IMR-90 (cell line): Measurements from ENCODE around the gene LRCH3. TPM values are rescaled to one million over a fixed set of nuclear protein-coding genes. Genes with fewer than 3 reads are reported as not detected.

Experiments used
- ATAC-seq: fragments of 200-7000 bp; cut with Tn5 transposase; 2 replicates; pipeline ENCODE4 v1.9.1; 2020; ENCODE audit warnings: low read depth, mild to moderate bottlenecking, moderate library complexity
- BruUV-seq: library from RNA; stranded (reverse); fragments of 400-500 nt; replicated peaks from 2 replicates; lab custom pipeline; 2021; lab: Mats Ljungman, UMichigan
- CTCF ChIA-PET: fragments of 300-600 bp; formaldehyde crosslinking; extraction: SDS; loops from one replicate; lab custom pipeline; 2021; ENCODE audit warnings: antibody characterized with exemption; lab: Yijun Ruan, JAX
- POLR2A ChIA-PET: fragments of 300-600 bp; sonication (Branson Sonifier 250); formaldehyde crosslinking; loops from one replicate; lab custom pipeline; 2022; ENCODE audit warnings: antibody characterized with exemption; ENCODE audit not compliant: unreplicated experiment; lab: Charles Lee
- DNase-seq: peaks from one replicate; pipeline ENCODE4 v3.0.0; 2013
- H2AFZ ChIP-seq: replicated peaks from 2 replicates; pipeline ENCODE3; 2013; ENCODE audit warnings: low read length, mild to moderate bottlenecking; ENCODE audit not compliant: poor library complexity
- H2AK5ac ChIP-seq: 2 replicates; pipeline ENCODE4 v1.6.1; 2013; ENCODE audit warnings: low read depth, low read length, inconsistent platforms
- H2AK9ac ChIP-seq: replicated peaks from 2 replicates; pipeline ENCODE3; 2013; ENCODE audit warnings: mild to moderate bottlenecking, low read depth, low read length, moderate library complexity; ENCODE audit not compliant: poor library complexity
- H2BK120ac ChIP-seq: 2 replicates; pipeline ENCODE4 v1.6.1; 2013; ENCODE audit warnings: low read depth, low read length, inconsistent platforms
- H2BK15ac ChIP-seq: 3 replicates; pipeline ENCODE4 v1.6.1; 2013; ENCODE audit warnings: low read depth, low read length, inconsistent platforms
- H2BK20ac ChIP-seq: 2 replicates; pipeline ENCODE4 v1.6.1; 2013; ENCODE audit warnings: low read depth, mild to moderate bottlenecking, inconsistent platforms, low read length, moderate library complexity
- H2BK5ac ChIP-seq: 2 replicates; pipeline ENCODE4 v1.6.1; 2013; ENCODE audit warnings: mild to moderate bottlenecking, low read depth, low read length, inconsistent platforms; ENCODE audit not compliant: poor library complexity, severe bottlenecking
- H3K14ac ChIP-seq: replicated peaks from 2 replicates; pipeline ENCODE4 v1.6.1; 2013; ENCODE audit warnings: low read depth, low read length, inconsistent platforms
- H3K18ac ChIP-seq: 2 replicates; pipeline ENCODE4 v1.6.1; 2013; ENCODE audit warnings: low read depth, low read length, control low read depth
- H3K23ac ChIP-seq: 2 replicates; pipeline ENCODE4 v1.6.1; 2013; ENCODE audit warnings: low read depth, low read length, inconsistent platforms
- H3K27ac ChIP-seq: 2 replicates; pipeline ENCODE4 v1.5.1; 2013; ENCODE audit warnings: mild to moderate bottlenecking, control low read depth, low read length; ENCODE audit not compliant: insufficient read depth
- H3K27me3 ChIP-seq: 2 replicates; pipeline ENCODE4 v1.6.1; 2013; ENCODE audit warnings: low read length; ENCODE audit not compliant: control insufficient read depth, insufficient read depth
- H3K36me3 ChIP-seq: 2 replicates; pipeline ENCODE4 v1.6.1; 2013; ENCODE audit warnings: low read length, mixed read lengths; ENCODE audit not compliant: control insufficient read depth, insufficient read depth
- H3K4ac ChIP-seq: 2 replicates; pipeline ENCODE4 v1.6.1; 2013; ENCODE audit warnings: low read depth, low read length, inconsistent platforms
- H3K4me1 ChIP-seq: 2 replicates; pipeline ENCODE4 v1.6.1; 2013; ENCODE audit warnings: low read length, mixed read lengths; ENCODE audit not compliant: control insufficient read depth, insufficient read depth
- H3K4me2 ChIP-seq: 2 replicates; pipeline ENCODE4 v1.6.1; 2013; ENCODE audit warnings: low read depth, mild to moderate bottlenecking, control low read depth, low read length, moderate library complexity
- H3K4me3 ChIP-seq: 2 replicates; pipeline ENCODE4 v1.5.1; 2013; ENCODE audit warnings: low read depth, mild to moderate bottlenecking, control low read depth, low read length, moderate library complexity; ENCODE audit not compliant: insufficient read depth
- H3K56ac ChIP-seq: 2 replicates; pipeline ENCODE4 v1.6.1; 2013; ENCODE audit warnings: low read length, inconsistent platforms; ENCODE audit not compliant: insufficient read depth; ENCODE audit errors: extremely low read depth
- H3K79me1 ChIP-seq, 2 experiments: 2 replicates each; pipeline ENCODE4 v1.6.1; 2013; ENCODE audit warnings: low read length in 2 of 2, inconsistent platforms in 1 of 2, low read depth in 1 of 2
- H3K9ac ChIP-seq: 2 replicates; pipeline ENCODE4 v1.6.1; 2013; ENCODE audit warnings: low read depth, low read length, control low read depth
- H3K9me1 ChIP-seq: 2 replicates; pipeline ENCODE4 v1.6.1; 2013; ENCODE audit warnings: low read length, inconsistent platforms; ENCODE audit not compliant: insufficient read depth
- H3K9me3 ChIP-seq: 2 replicates; pipeline ENCODE4 v1.6.1; 2013; ENCODE audit warnings: low read length; ENCODE audit not compliant: control insufficient read depth, insufficient read depth
- H4K20me1 ChIP-seq: 2 replicates; pipeline ENCODE4 v1.6.1; 2013; ENCODE audit warnings: low read length, inconsistent platforms; ENCODE audit not compliant: insufficient read depth
- H4K5ac ChIP-seq: 2 replicates; pipeline ENCODE4 v1.6.1; 2013; ENCODE audit warnings: mild to moderate bottlenecking, low read depth, low read length, control low read depth
- H4K8ac ChIP-seq, 2 experiments: 2 replicates each; pipeline ENCODE4 v1.6.1; 2013; ENCODE audit warnings: low read depth in 2 of 2, low read length in 2 of 2, control low read depth in 1 of 2, inconsistent platforms in 1 of 2
- H4K91ac ChIP-seq: 2 replicates; pipeline ENCODE4 v1.6.1; 2013; ENCODE audit warnings: low read depth, low read length, inconsistent platforms; ENCODE audit not compliant: insufficient read depth
- MAZ ChIP-seq: IDR thresholded peaks from 2 replicates; pipeline ENCODE4 v1.6.1; 2012; ENCODE audit warnings: low read depth, mild to moderate bottlenecking, low read length, improper control_type of control experiment, moderate library complexity, borderline replicate concordance
- RCOR1 ChIP-seq: IDR thresholded peaks from 2 replicates; pipeline ENCODE4 v1.6.1; 2012; ENCODE audit warnings: mild to moderate bottlenecking, low read length, improper control_type of control experiment; ENCODE audit not compliant: insufficient replicate concordance
- USF2 ChIP-seq: fragments of 150-350 bp; IDR thresholded peaks from 2 replicates; pipeline ENCODE4 v1.6.1; 2017; ENCODE audit warnings: mild to moderate bottlenecking, antibody characterized with exemption, low read length, low read depth
- WGBS, 2 experiments: methylation state at CpG; one replicate each; pipeline versions ENCODE4 v1.1.5 to v1.1.7; 2013; ENCODE audit warnings: missing lambda C conversion rate in 2 of 2; ENCODE audit not compliant: insufficient read length in 1 of 2; ENCODE audit errors: extremely low coverage in 2 of 2; 5-methylcytosine and 5-hydroxymethylcytosine counted together
- dilution Hi-C: fragments of 300-500 bp; cut with HindIII; formaldehyde crosslinking; loops from one replicate; pipeline ENCODE4 v1.14.3; 2018; ENCODE audit warnings: low sequenced_read_pairs; ENCODE audit not compliant: unreplicated experiment
- in situ Hi-C: fragments of 300-500 bp; cut with MboI; formaldehyde crosslinking; loops from 3 replicates; pipeline ENCODE4 v1.14.3; 2019; ENCODE audit warnings: low sequenced_read_pairs, inconsistent platforms, mixed read lengths
- intact Hi-C: fragments of 100-400 bp; cut with micrococcal nuclease; formaldehyde crosslinking; loops from 2 replicates; pipeline ENCODE4 v1.10.0; 2022
- polyA plus RNA-seq, 3 experiments: library from polyadenylated mRNA; depleted of rRNA; stranded (reverse); fragments of >200 nt; gene quantifications; 2 replicates each; pipeline ENCODE4 v1.2.3, GENCODE V29; 2012; ENCODE audit warnings: low replicate concordance in 1 of 3
- total RNA-seq: library from RNA; depleted of rRNA; stranded (reverse); fragments of >200 nt; gene quantifications from 2 replicates; pipeline ENCODE4 v1.2.3, GENCODE V29; 2012

LRCH3 gene
- total and polyA plus RNA-seq, 2 of the 4 experiments (the other 2 are of a cell fraction): 28.5 to 40.5 TPM

DNA sequence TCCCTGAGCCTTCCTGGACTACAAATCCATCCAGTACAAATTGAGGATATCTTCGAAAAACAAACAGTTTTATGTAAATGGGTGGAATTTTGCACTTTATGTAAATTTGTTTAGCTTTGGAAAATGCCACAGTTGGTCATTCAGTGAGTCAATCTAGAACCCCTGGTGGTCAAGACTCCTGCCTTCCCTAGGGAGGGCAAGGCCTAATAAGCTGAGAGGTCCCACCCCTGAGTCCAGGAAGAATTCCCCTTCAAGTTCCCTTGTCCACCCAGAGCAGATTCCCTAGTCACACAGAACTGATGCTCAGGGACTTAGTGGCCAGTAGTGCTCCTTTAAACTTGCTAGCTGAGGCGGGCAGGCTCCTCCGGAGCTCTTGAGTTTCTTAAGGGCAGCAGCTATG lies 48.3 kb upstream of the LRCH3 start:
- Histone ChIP-seq H2AFZ (no peak overlapping the region), H2BK5ac (no peak overlapping the region), H3K56ac (no peak overlapping the region), H3K79me1 (no peaks in the 10 kb centered on the region; a peak in 1 of 4 replicates), H3K9me3 (no peaks in the 10 kb centered on the region), H4K20me1 (no peaks in the 10 kb centered on the region), H4K5ac (no peak overlapping the region), H2AK5ac (no peak overlapping the region), H3K23ac (no peak overlapping the region), H3K27ac (no peak overlapping the region), H2BK120ac (no peak overlapping the region), H3K9me1 (no peaks in the 10 kb centered on the region), H3K4me1 (no peaks in the 10 kb centered on the region), H2BK20ac (no peak overlapping the region), H3K18ac (no peak overlapping the region), H3K14ac (no peak overlapping the region), H3K4me2 (no peak overlapping the region), H2AK9ac (no peak overlapping the region), H3K36me3 (no peaks in the 10 kb centered on the region), H4K8ac (no peak overlapping the region), H2BK15ac (no peak overlapping the region), H3K27me3 (no peaks in the 10 kb centered on the region), H3K4me3 (no peak overlapping the region), H3K9ac (no peak overlapping the region), H4K91ac (no peak overlapping the region), H3K4ac (no peak overlapping the region)
- no peak for DNase-seq
- BruUV-seq: no TSS peak
- CTCF ChIA-PET: no interaction called here
- 93% methylated on average over 2 of the region's 3 CpGs; no CpG with 5 or more reads in 1 of the 2 experiments for WGBS, 2 experiments
- dilution Hi-C loops: no loop called here
- POLR2A ChIA-PET: no interaction called here
- ATAC-seq: no peak
- in situ Hi-C loops: no loop called here
- intact Hi-C loops: no loop called here
- TF ChIP-seq RCOR1: no peak
- TF ChIP-seq USF2: no peak
- no peak for TF ChIP-seq MAZ
